HG02623 (cell line): ENCODE measurements around the gene SPATA3.
"Not testable (repeated sequence)": the region's sequence is repeated elsewhere in the genome, so short reads cannot be mapped to it uniquely, and the experiment has no call there.

Source experiments
- ATAC-seq: cut with Tn5 transposase; IDR thresholded peaks from one replicate; pipeline ENCODE4 v1.9.1; 2021; ENCODE audit warnings: moderate library complexity; ENCODE audit not compliant: unreplicated experiment

The SPATA3 gene

GRCh38 chr2:230991598-230991997 is 4.3 kb upstream of the SPATA3 start:
- ATAC-seq = no peak

GRCh38 chr2:230996661-230997060 is 740 bp downstream of the SPATA3 start:
- ATAC-seq = no peak

GRCh38 chr2:230998882-230999281 is 3.0 kb downstream of the SPATA3 start:
- no peak for ATAC-seq

GRCh38 chr2:230999477-230999876 is 3.6 kb downstream of the SPATA3 start:
- ATAC-seq = no peak

DNA sequence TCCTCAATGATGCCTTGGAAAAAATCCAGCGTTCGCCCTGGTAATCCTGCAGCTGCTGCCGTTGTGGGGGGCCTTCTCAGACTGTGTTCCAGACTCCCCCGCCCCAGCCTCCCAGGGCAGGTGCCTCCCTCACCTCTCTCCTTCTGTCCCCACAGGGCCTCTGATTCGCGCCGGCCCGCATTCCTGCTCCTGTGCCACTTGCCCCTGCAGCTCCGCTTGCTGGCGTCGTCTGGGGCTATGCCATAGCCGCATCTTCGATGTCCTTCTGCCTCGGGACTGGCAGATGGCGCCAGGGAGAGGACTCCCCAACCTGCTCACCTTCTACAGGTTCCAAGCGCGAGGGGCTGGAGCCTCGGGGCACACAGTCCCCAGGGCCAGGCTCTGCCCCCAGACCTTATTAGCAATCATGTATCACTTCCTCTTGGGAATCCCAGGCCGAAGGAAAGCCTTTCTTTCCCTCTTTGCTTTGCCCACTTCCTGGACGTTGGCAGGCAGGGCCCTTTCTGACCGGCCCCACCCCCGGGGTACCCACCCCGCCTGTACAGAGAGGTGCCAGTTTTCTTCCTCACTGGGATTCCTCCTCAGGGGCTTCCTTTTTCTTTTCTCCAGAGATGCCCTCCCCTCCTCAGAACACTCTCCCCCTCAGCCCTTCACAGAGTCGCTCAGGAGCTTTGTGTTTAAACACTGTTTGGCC is 4.4 kb downstream of the SPATA3 start:
- no peak for ATAC-seq

GRCh38 chr2:231001036-231001435 is 5.1 kb downstream of the SPATA3 start:
- ATAC-seq = no peak

DNA sequence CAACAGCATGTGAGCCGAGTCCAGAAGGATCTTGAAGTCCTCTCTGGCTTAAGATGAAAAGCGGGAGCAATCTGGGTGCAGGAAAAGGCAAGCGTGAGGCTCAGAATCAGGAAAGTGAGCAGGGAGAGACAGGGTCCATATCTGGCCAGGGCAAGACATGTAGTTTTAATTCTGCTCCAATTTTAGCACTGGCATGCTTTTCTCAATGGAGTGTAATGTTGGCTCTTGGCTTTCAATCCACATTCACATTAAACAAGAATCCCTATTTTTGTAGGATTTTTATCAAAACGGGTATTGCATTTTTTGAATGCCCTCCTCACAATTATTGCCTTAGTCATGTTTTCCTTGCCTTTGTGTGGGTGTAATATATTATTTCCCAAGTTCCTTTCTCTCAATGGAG is 6.0 kb downstream of the SPATA3 start:
- no peak for ATAC-seq

DNA sequence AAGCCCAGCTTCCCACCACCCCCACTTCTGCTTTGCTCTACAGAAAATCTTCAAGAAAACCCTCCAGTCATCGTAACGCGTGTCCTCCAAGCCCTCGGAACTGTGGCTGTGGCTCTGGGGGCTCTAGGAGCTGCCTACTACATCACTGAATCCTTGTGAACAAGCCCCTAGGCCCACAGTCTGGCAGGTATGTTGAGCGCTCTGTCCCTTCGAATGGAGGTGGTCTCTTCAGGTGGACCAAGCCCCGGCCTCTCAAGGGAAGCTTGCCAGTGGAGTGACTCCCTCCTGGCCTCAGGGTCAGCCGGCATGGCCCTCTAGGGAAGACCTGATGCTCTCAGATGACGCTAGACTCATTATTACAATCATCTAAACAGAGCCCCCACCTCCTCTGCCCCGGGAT is 6.7 kb downstream of the SPATA3 start:
- no peak for ATAC-seq

GRCh38 chr2:231003186-231003585 is 7.3 kb downstream of the SPATA3 start:
- ATAC-seq = no peak

GRCh38 chr2:231004930-231005329 is 9.0 kb downstream of the SPATA3 start:
- ATAC-seq = not testable (repeated sequence)

DNA sequence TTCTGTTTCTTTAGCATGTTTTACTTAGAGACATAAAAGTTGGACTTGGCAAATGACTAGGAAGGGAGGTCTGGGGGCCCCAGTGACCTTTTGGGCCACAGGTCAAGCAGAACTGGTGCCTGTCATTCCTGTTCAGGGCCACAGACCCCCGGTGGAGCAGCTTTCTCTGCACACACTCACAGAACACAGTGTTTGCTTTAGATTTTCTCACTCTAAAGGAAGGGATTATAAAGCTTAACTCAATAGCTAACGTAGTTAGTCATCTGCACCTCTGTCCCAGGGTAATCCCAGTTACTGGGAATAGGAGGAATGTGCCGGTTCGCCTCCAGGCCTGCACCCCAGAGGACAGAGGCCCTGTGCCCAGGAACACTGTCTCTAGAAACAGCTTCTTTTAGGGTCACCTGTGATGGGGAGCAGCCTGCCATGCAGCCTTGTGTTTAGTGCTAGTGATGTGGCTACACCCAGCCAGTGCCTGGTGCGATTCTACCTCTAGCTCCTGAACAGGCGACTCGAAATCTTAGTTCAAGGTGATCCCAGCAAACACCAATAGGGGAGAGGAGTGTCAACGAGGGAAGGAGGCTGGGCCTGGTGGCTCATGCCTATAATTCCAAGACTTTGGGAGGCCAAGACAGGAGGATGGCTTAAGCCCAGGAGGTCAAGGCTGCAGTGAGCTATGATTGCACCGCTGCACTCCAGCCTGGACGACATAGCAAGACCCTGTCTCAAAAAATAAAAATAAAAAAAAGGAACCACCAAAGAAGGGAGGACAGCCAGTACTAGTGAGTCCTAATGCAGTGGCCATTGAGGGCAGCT is 11.6 kb downstream of the SPATA3 start:
- ATAC-seq = no peak

DNA sequence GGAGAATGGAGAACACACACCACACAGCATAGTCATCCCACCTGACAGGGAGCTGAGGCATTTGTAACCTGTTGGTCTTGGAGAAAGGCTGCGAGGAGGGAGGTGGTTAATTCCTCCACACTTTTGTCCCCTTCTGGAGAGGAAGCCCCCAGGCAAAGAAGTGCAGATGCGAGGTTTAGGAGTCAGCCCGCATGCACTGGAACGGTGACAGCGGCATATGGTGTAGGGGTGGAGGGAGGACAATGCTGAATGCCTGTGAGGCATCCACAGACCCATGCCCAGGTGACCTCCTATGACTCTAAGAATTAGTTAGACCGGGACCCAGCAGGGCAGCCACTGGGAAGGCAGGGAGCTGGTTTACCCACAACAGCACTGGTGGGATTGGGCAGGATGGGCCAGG is 12.2 kb downstream of the SPATA3 start:
- no peak for ATAC-seq

GRCh38 chr2:231009236-231009919 is 13.5 kb downstream of the SPATA3 start:
- no peak for ATAC-seq

DNA sequence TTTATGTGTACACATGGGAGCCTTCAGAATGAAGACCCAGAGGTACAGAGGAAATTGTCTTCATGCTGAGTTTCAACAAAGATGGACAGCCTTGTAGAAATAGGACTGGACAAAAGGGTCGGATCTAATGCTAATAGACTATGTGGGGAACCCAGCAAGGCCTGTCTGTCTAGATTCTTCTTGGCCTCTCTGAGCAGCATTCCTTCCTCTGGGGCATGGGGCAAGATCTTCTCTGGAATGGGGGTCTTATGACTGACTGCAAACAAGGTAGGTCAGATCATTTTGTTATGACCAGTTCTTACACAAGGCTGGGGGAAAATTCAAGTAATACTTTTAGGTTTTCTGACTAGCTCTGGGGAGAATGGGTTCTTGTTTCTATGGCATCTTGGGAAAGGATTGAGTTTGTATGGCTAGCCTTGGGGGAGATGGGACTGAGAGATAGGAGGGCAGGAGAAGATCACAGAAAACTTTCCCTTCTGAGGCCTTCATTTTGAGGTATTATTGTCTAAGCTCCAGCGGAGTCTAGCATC is 14.3 kb downstream of the SPATA3 start:
- ATAC-seq = no peak

GRCh38 chr2:231011526-231011925 is 15.6 kb downstream of the SPATA3 start:
- no peak for ATAC-seq

DNA sequence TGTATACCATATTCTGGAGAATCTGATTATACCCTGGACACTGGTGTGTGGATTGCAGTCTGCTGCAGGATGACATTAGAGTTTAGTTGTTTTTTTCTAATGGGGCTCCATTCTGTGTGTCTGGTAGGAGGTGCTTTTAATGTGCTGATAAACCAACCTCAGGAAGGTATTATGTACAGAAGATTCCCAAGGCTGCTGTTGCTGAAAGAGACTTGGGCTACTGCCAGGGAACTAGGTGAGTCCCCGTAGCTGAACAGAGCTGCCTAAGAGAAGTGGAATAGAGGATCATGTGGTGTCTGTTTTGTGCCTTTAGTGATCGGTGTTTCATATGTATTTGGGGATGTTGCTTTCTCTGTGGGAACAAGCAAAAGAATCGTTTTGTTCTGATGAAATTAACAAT is 16.5 kb downstream of the SPATA3 start:
- ATAC-seq = no peak

- no peak for ATAC-seq
These were observed 17.9 kb downstream of the SPATA3 start for GRCh38 chr2:231013820-231014219.

DNA sequence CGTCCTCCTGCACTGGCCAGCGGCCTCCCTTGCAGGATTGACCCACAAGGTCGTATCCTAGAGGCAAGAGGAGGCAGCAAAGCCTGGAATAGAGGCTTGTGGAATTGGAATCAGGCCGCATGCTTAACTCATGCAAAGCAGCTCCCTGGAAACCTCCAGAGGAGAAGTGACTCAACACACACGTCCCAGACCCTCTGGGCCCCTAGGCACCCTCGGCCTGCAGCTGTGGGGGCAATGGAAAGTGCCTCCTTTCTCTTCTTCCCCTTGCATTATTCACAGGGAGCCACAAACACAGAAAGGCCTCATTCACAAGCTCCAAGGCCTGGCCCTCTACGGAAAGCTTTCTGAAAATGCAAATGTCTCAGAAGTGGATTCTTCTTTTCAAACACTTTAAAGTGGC is 19.6 kb downstream of the SPATA3 start:
- no peak for ATAC-seq

DNA sequence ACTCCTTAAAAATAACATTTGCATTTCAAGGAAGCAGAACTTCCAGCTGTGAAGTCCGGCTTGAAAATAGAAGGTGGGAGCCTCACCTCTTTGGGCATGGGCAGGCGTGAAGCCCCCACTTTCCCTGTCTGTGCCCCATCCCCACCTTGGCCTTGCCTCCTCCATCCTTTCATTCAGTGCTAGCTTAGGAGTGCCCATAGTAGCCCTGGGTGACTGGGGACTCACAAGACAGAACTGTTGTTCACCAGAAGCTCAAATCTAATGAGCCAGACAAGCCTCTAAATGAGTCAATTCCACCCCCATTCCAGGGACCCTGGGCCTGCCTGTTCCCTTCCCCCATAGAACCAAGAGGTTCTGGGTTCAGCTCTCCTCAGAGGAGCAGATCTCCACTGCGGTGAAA is 20.0 kb downstream of the SPATA3 start:
- no peak for ATAC-seq

DNA sequence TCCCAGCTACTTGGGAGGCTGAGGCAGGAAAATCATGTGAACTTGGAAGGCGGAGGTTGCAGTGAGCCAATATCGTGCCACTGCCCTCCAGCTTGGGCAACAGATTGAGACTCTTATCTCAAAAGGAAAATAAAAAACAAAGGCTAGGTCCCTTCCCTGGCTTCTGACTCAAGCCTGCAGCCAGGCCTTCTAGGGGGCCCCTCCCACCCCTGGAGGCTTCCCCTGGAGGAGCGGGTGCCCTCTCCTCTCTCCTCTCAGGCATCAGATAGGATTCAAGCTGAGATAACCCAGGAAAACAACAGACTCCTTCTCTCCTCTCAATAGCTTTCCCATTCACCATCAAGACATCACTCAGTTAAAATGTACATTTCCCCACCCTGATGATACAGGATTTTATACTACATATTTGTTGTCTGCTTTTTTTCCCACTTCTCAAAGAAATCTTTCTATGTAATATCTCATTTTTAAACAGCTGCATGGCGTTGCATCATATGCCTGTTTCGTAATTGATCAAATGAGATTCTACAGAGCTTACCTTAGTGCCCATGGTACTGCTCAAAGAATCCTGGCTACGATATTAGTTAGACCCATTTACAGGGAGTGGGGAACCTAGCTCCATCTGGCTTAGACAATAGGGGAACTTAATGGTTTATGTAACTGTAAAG is 20.8 kb downstream of the SPATA3 start:
- no peak for ATAC-seq

GRCh38 chr2:231017231-231017598 is 21.3 kb downstream of the SPATA3 start:
- no peak for ATAC-seq
